GM12801 (cell line): Measurements from ENCODE around the gene MGRN1.

Experiments
- CTCF ChIP-seq: IDR thresholded peaks from one replicate; pipeline ENCODE4 v1.5.1; 2011; ENCODE audit warnings: control low read depth; ENCODE audit not compliant: insufficient read length; ENCODE audit errors: extremely low read depth

MGRN1 gene

GRCh38 chr16:4588386-4588785 is 36.2 kb upstream of the MGRN1 start:
- no peak for TF ChIP-seq CTCF

- no peak for TF ChIP-seq CTCF
Measured at GRCh38 chr16:4588961-4589360, 35.7 kb upstream of the MGRN1 start.

- no peak for TF ChIP-seq CTCF
Measured at GRCh38 chr16:4591191-4591590, 33.4 kb upstream of the MGRN1 start.

- TF ChIP-seq CTCF = no peak
Measured at GRCh38 chr16:4591706-4592470, 32.7 kb upstream of the MGRN1 start.

GRCh38 chr16:4593086-4593485 is 31.5 kb upstream of the MGRN1 start:
- no peak for TF ChIP-seq CTCF

- TF ChIP-seq CTCF = no peak
Measured at GRCh38 chr16:4594433-4595410, 29.9 kb upstream of the MGRN1 start.

GRCh38 chr16:4597174-4597573 is 27.5 kb upstream of the MGRN1 start:
- TF ChIP-seq CTCF = no peak
